Mucosa of descending colon (tissue), 3 donors: ENCODE measurements around the gene FFAR1. TPM values are rescaled to one million over a fixed set of nuclear protein-coding genes. Genes with fewer than 3 reads are reported as not detected.

Source experiments
- ATAC-seq: fragments of 200-7000 bp; cut with Tn5 transposase; one replicate; pipeline ENCODE4 v1.9.1; 2020; ENCODE audit warnings: mild to moderate bottlenecking, moderate library complexity
- DNase-seq, 3 donors: peaks; one replicate each; pipeline ENCODE4 v3.0.0-alpha.2; 2020
- H3K36me3 ChIP-seq: fragments of 200-600 bp; one replicate; pipeline ENCODE4 v1.8.0; 2021; ENCODE audit warnings: low read depth, mild to moderate bottlenecking
- H3K4me1 ChIP-seq: fragments of 200-600 bp; one replicate; pipeline ENCODE4 v1.8.0; 2021; ENCODE audit warnings: low read depth, mild to moderate bottlenecking
- H3K4me3 ChIP-seq: fragments of 200-600 bp; one replicate; pipeline ENCODE4 v1.8.0; 2021; ENCODE audit warnings: mild to moderate bottlenecking
- H3K9me3 ChIP-seq: fragments of 200-600 bp; one replicate; pipeline ENCODE4 v1.8.0; 2021; ENCODE audit warnings: mild to moderate bottlenecking
- CTCF ChIP-seq: fragments of 200-600 bp; IDR thresholded peaks from one replicate; pipeline ENCODE4 v1.8.0; 2022; ENCODE audit warnings: antibody characterized with exemption, mild to moderate bottlenecking
- intact Hi-C, 2 donors: fragments of 100-400 bp; cut with DNase I in 1 of 2; cut with micrococcal nuclease in 1 of 2; formaldehyde crosslinking; loops; one replicate each; pipeline versions ENCODE4 v1.11.0 to v1.11.1; 2022; cut with DNase I, micrococcal nuclease
- total RNA-seq, 3 donors: library from RNA; stranded (reverse); fragmentation: NEBNext Ultra II Directional in 2 of 3; extraction: Animal tissue kit (Norgen Biotek cat#: 25700) in 2 of 3; gene quantifications; one replicate each; pipeline versions ENCODE4 v1.2.1 to v1.2.4, GENCODE V29; 2021 to 2023
- donor health status: DM: no; HTN: no; CAD: no; lungs with moderate emphysema.
- donor health status: DM: no; HTN: no; CAD: no.
- donor health status: DM: no; HTN: yes; CAD: no.

The FFAR1 gene
- total RNA-seq, 3 donors from 2014 or later: not detected

DNA sequence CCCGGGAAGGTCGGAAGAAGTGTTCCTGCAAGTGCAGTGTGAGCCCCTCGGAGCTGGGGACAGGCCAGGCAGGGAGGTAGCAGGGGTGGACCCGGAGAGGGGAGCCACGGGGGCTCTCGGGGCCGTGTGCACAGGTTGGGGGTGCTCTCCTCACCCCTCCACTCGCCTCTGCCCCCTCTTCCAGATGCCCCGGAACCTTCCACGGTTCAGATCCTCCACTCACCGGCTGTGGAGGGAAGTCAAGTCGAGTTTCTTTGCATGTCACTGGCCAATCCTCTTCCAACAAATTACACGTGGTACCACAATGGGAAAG, 9.8 kb upstream of the FFAR1 start:
- H3K9me3 ChIP-seq: no peaks in the 10 kb centered on the region
- no peak for TF ChIP-seq CTCF

DNA sequence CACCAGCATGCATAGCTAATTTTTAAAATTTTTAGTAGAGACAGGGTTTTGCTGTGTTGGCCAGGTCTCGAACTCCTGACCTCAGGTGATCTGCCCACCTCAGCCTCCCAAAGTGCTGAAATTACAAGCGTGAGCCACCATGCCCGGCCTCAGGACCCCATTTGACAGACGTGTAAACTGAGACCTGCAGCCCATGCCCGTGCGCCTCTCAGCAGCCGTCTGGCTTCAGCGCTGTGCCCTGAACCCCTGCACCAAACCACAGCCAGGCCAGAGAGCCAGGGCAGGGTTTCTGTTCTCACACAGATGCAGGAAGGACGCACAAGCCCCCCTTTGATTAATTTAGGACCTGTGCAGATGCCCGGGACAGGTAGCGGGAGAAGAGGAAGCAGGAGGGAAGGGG, 7.3 kb upstream of the FFAR1 start:
- H3K4me3 ChIP-seq: no peak overlapping the region
- intact Hi-C loops: no loop called here
- no peak for TF ChIP-seq CTCF
- H3K36me3 ChIP-seq: no peaks in the 10 kb centered on the region
- ATAC-seq (no peak), DNase-seq (peak in 1 of 3 donors; percentile 29)
- H3K4me1 ChIP-seq: no peaks in the 10 kb centered on the region
- H3K9me3 ChIP-seq: no peaks in the 10 kb centered on the region

More for the DNA sequence above, 9.8 kb upstream of the FFAR1 start:
- no peaks in the 10 kb centered on the region for H3K36me3 ChIP-seq
- no peak for ATAC-seq
- no peak for DNase-seq
- intact Hi-C loops: no loop called here
- no peaks in the 10 kb centered on the region for H3K4me1 ChIP-seq
- no peak overlapping the region for H3K4me3 ChIP-seq

DNA sequence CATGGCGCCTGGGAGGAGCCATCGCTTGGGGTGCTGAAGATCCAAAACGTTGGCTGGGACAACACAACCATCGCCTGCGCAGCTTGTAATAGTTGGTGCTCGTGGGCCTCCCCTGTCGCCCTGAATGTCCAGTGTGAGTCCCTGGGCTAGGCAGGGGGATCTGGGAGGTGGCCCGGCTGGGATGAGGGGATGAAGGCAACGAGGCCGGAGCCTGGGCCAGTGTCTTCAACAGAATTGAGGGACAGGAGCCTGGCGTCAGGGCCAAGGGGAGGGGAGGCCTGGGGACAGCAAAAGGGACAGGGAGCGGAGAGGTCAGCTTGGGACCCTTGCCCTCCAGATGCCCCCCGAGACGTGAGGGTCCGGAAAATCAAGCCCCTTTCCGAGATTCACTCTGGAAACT, 6.7 kb upstream of the FFAR1 start:
- no peak for ATAC-seq
- TF ChIP-seq CTCF: no peak
- intact Hi-C loops: no loop called here

DNA sequence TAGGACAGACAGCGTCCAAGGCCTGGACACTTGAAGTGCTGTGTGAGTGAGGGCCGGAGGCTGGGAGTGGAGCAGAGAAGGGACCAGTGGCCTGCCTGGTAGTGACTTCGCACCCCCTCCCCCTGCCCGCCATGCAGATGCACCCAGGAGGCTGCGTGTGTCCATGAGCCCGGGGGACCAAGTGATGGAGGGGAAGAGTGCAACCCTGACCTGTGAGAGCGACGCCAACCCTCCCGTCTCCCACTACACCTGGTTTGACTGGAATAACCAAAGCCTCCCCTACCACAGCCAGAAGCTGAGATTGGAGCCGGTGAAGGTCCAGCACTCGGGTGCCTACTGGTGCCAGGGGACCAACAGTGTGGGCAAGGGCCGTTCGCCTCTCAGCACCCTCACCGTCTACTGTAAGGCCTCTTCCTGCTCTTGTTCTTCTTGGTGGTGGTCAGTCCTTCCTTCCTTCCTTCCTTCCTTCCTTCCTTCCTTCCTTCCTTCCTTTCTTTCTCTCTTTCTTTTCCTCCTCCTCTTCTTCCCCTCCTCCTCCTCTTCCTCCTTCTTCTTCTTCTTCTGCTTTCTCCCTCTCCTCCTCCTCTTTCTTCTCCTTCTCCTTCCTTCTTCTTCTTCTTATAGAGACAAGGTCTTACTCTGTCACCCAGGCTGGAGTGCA, 6.0 kb upstream of the FFAR1 start:
- H3K4me3 ChIP-seq: no peak overlapping the region
- intact Hi-C loops: no loop called here

More for the DNA sequence above, 6.7 kb upstream of the FFAR1 start:
- DNase-seq: peak in 1 of 3 donors; percentile 48
- H3K9me3 ChIP-seq: no peaks in the 10 kb centered on the region
- H3K4me3 ChIP-seq: no peak overlapping the region
- H3K36me3 ChIP-seq: no peaks in the 10 kb centered on the region
- no peaks in the 10 kb centered on the region for H3K4me1 ChIP-seq

GRCh38 chr19:35342430-35342829, 5.3 kb upstream of the FFAR1 start:
- TF ChIP-seq CTCF: no peak
- DNase-seq (peak in 2 of 3 donors; percentile 10 to 11), ATAC-seq (no peak)
- Histone ChIP-seq H3K4me1 (no peaks in the 10 kb centered on the region), H3K36me3 (no peaks in the 10 kb centered on the region), H3K9me3 (no peaks in the 10 kb centered on the region), H3K4me3 (no peak overlapping the region)
- intact Hi-C loops: no loop called here

More for the DNA sequence above, 6.0 kb upstream of the FFAR1 start:
- DNase-seq (peak in 1 of 3 donors; percentile 37), ATAC-seq (no peak)
- H3K4me1 ChIP-seq: no peaks in the 10 kb centered on the region
- no peaks in the 10 kb centered on the region for H3K9me3 ChIP-seq
- no peaks in the 10 kb centered on the region for H3K36me3 ChIP-seq
- no peak for TF ChIP-seq CTCF

DNA sequence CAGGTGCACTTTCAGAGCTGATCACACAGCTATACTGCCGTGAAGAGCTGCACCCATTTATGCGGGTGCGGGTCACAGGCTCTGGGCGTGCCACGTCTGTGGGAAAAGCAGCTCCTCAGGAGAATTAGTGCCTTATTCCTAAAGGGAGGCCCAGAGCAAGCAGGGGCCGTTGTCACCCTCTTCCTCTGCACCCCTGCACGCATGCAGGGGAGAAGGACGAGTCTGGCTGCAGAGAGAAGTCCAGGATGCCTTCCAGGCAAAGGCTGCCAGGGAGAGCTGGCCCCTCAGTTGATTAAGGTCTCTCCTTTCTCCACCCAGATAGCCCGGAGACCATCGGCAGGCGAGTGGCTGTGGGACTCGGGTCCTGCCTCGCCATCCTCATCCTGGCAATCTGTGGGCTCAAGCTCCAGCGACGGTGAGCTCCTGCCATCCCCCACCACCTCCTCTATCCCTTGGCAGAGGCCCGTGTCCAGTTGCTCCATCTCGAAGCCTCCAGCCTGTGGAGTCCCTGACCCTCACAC, 3.1 kb upstream of the FFAR1 start:
- no peak for ATAC-seq

More for the DNA sequence above, 3.1 kb upstream of the FFAR1 start:
- H3K4me1 ChIP-seq: no peaks in the 10 kb centered on the region
- H3K9me3 ChIP-seq: no peaks in the 10 kb centered on the region
- no peaks in the 10 kb centered on the region for H3K36me3 ChIP-seq
- DNase-seq: peak in 1 of 3 donors; percentile 33
- intact Hi-C loops: no loop called here
- no peak for TF ChIP-seq CTCF
- no peak overlapping the region for H3K4me3 ChIP-seq
